HUES48 (cell line): ENCODE measurements around the gene TRIP11.
A peak's percentile ranks its signal among the peaks of the same experiment; 100 is the strongest.

Experiments used
- H3K27ac ChIP-seq: one replicate; pipeline ENCODE4 v1.7.0; 2013; ENCODE audit warnings: low read depth, low read length, inconsistent platforms
- H3K27me3 ChIP-seq: 2 replicates; pipeline ENCODE4 v1.6.1; 2013; ENCODE audit warnings: mild to moderate bottlenecking, low read length; ENCODE audit not compliant: control insufficient read depth, insufficient read depth
- H3K36me3 ChIP-seq: 2 replicates; pipeline ENCODE4 v1.6.1; 2013; ENCODE audit warnings: low read length; ENCODE audit not compliant: control insufficient read depth, insufficient read depth
- H3K4me1 ChIP-seq: 2 replicates; pipeline ENCODE4 v1.6.1; 2013; ENCODE audit warnings: mild to moderate bottlenecking, low read length; ENCODE audit not compliant: control insufficient read depth, insufficient read depth
- H3K4me3 ChIP-seq: 2 replicates; pipeline ENCODE4 v1.5.1; 2013; ENCODE audit warnings: mild to moderate bottlenecking, low read depth, low read length
- H3K9ac ChIP-seq: 2 replicates; pipeline ENCODE4 v1.6.1; 2013; ENCODE audit warnings: mild to moderate bottlenecking, low read depth, low read length, moderate library complexity
- H3K9me3 ChIP-seq: 2 replicates; pipeline ENCODE4 v1.6.1; 2013; ENCODE audit warnings: low read length; ENCODE audit not compliant: control insufficient read depth, insufficient read depth

The TRIP11 gene

GRCh38 chr14:91955168-91955567 is 84.7 kb downstream of the TRIP11 start:
- Histone ChIP-seq H3K27me3 (no peaks in the 10 kb centered on the region), H3K4me3 (no peak overlapping the region), H3K9me3 (no peaks in the 10 kb centered on the region), H3K9ac (no peak overlapping the region), H3K4me1 (no peaks in the 10 kb centered on the region), H3K36me3 (no peaks in the 10 kb centered on the region), H3K27ac (no peak overlapping the region)

DNA sequence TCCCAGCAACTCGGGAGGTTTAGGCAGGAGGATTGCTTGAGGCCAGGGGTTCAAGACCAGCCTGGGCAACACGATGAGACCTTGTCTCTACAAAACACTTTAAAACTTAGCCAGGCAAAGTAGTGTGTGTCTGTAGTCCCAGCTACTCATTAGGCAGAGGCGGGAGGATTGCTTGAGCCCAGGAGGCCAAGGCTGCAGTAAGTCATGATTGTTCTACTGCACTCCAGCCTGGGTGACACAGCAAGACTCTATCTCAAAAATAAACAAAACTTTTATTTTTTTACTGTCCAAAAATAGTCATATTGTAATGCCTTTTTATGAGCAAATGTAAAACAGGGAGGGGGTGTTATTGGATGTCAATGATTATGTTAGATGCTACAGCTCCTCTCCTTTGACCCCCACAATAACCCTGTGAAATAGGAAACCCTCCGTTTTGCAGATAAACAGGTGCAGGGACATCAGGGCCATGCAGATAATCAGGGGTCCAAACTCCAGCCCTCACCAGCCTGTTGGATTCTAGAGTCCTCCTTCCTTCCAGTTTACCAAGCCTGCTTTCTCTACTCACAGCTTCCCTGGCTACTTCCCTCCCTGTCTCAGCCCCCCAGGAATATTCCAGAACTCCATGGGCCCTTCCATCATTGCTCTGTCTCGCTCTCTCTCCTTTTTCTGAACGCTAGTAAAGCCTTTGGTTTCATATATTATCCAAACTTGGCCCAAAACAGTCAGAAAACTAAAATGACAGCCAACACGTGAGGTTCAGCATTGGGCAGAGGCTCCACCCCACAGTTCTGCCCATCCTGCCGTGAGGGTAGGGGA is 86.5 kb downstream of the TRIP11 start:
- Histone ChIP-seq H3K9me3 (no peaks in the 10 kb centered on the region), H3K27ac (no peak overlapping the region), H3K4me3 (no peak overlapping the region), H3K36me3 (no peaks in the 10 kb centered on the region), H3K27me3 (peaks cover 11% of the 10 kb centered on the region), H3K4me1 (peaks cover 2% of the 10 kb centered on the region), H3K9ac (no peak overlapping the region)

DNA sequence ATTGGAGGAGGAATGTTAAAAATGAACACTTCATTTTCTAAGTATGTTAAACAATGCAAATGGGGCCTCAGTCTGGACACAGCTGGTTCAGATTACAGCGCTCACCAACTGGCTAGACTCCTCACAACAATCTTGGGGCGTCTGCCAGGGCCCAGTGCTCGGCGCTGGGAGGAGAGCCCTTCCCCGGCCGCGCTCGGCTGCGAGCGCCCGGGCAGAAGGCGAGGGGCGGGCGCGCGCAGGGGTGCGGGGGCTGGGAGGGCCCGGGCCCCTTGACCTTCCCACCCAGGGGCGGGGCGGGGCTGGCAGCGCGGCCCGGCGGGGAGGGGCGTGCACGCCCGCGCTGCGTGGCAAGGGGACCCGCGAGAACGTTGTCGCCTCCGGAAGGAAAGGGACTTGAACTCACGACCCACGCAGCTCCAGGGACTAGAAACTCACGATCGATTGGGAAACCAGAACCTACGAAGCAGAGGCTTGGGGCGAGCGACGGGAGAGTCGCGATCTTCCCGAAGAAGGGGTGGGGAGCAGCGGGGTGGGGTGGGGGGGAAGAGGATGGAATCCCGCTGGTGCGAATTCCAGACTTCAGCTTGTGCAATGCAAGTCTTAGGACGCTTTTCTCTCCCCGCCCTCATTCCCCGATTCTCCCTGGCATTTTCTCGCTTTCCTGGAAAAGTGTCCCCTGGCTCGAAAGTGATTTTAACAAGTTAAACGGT is 92.2 kb downstream of the TRIP11 start, which contains the start of gene FBLN5:
FBLN5 (minus strand) TSS at position 220 of the 710 bp plus-strand sequence. CDS start 465 bp downstream, outside the sequence.
- Histone ChIP-seq H3K36me3 (no peaks in the 10 kb centered on the region), H3K4me1 (peaks cover 7% of the 10 kb centered on the region), H3K9me3 (no peaks in the 10 kb centered on the region), H3K27me3 (peaks cover 43% of the 10 kb centered on the region), H3K9ac (no peak within 1 kb of the TSS), H3K27ac (no peak within 1 kb of the TSS), H3K4me3 (peak within 1 kb of the TSS; percentile 64)

GRCh38 chr14:91946622-91947474 is 93.0 kb downstream of the TRIP11 start:
- Histone ChIP-seq H3K27me3 (peaks cover 43% of the 10 kb centered on the region), H3K4me1 (peaks cover 7% of the 10 kb centered on the region), H3K27ac (no peak overlapping the region), H3K36me3 (no peaks in the 10 kb centered on the region), H3K9me3 (no peaks in the 10 kb centered on the region), H3K4me3 (peak overlapping the region; percentile 64), H3K9ac (no peak overlapping the region)

DNA sequence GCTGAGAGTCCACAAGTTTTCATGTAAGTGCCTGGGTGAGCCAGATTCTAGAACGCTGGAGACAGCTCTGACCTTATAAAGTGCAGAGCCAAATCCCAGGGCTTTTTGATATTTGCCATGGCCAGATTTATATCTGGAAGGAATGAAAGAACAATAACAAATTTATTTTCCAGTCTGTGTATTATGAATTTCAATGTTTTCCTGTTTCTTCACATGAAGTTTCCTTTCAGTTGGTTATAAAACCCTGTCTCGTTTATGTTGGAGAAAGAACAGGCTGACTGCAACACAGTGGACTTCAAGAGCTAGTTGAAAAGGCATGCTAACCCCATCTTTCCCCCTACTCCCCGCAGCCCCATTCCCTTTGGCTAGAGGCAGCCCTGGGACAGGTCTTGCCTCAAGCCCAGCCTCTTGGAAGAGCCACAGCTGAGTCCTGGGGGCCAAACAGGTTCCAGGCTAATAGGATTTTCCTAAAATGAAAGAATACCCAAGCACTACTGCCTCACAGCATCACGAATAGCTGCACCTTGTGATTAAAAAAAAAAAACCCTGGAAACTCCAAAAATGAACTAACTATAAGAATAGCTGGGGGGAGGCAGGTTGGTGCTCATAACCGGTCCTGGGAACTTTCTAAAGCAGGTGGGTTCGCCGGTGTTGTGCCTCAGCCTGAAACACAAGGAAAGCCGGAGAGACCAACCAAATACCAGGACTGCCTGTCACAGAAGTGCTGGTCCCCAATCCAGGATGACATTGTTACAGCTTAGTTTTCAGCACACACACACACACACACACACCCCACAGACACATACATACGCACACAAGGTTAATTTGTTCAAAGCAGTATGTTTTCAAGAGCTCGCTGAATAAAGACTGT is 93.9 kb downstream of the TRIP11 start:
- Histone ChIP-seq H3K27ac (no peak overlapping the region), H3K4me3 (no peak overlapping the region), H3K9me3 (no peaks in the 10 kb centered on the region), H3K27me3 (peaks cover 43% of the 10 kb centered on the region), H3K4me1 (peaks cover 7% of the 10 kb centered on the region), H3K9ac (no peak overlapping the region), H3K36me3 (no peaks in the 10 kb centered on the region)

DNA sequence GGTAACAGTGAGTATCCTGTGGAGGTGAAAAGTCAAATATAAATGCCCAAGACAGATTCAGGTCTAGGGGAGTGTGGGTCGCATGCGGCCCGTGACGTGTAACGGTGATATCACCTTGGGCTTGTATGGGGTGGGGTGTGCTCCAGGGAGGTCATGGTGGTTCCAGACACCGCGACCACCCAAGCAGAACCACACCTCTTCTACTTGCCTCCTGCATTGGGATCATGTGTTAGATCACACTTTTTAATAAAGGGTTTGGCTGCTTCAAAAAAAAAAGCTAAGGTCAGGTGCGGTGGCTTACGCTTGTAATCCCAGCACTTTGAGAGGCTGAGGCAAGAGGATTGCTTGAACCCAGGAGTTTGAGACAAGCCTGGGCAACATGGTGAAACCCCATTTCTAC is 96.9 kb downstream of the TRIP11 start:
- Histone ChIP-seq H3K4me1 (peaks cover under 1% of the 10 kb centered on the region), H3K9ac (no peak overlapping the region), H3K4me3 (no peak overlapping the region), H3K27ac (no peak overlapping the region), H3K27me3 (peaks cover 28% of the 10 kb centered on the region), H3K36me3 (no peaks in the 10 kb centered on the region), H3K9me3 (no peaks in the 10 kb centered on the region)

DNA sequence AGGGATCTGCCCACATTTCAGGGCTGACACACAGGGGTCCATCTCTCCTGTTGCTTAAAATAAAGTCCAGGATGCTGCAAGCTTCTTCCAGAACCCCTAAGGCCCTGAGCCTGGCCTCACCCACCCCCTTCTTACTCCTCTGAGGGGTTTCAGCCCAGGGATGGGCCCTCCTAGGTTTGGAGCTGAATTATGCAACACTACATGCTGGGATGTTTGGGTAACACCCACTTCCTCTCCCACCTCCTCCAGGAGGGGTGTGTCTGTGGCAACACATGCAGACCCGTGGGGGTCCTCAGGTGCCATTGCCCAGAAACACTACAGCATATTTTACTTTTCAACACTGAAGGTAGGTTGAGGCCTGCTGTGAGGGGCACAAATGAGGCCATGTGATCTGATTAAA is 97.7 kb downstream of the TRIP11 start:
- Histone ChIP-seq H3K9ac (no peak overlapping the region), H3K27me3 (peaks cover 20% of the 10 kb centered on the region), H3K4me1 (no peaks in the 10 kb centered on the region), H3K9me3 (no peaks in the 10 kb centered on the region), H3K36me3 (no peaks in the 10 kb centered on the region), H3K4me3 (no peak overlapping the region), H3K27ac (no peak overlapping the region)

- Histone ChIP-seq H3K4me3 (no peak overlapping the region), H3K9me3 (no peaks in the 10 kb centered on the region), H3K36me3 (no peaks in the 10 kb centered on the region), H3K4me1 (no peaks in the 10 kb centered on the region), H3K9ac (no peak overlapping the region), H3K27me3 (0 out of 2 replicates have a peak, but pooled peaks cover 2% of the 10 kb centered on the region), H3K27ac (no peak overlapping the region)
Measured at GRCh38 chr14:91940209-91940608, 99.7 kb downstream of the TRIP11 start.

- Histone ChIP-seq H3K36me3 (no peaks in the 10 kb centered on the region), H3K9ac (no peak overlapping the region), H3K4me1 (0 out of 2 replicates have a peak, but pooled peaks cover under 1% of the 10 kb centered on the region), H3K9me3 (no peaks in the 10 kb centered on the region), H3K27ac (no peak overlapping the region), H3K4me3 (no peak overlapping the region), H3K27me3 (no peaks in the 10 kb centered on the region)
Measured at GRCh38 chr14:91935586-91935985, 104.3 kb downstream of the TRIP11 start.
